Measurements from ENCODE around the gene TMEM109.

The TMEM109 gene

DNA sequence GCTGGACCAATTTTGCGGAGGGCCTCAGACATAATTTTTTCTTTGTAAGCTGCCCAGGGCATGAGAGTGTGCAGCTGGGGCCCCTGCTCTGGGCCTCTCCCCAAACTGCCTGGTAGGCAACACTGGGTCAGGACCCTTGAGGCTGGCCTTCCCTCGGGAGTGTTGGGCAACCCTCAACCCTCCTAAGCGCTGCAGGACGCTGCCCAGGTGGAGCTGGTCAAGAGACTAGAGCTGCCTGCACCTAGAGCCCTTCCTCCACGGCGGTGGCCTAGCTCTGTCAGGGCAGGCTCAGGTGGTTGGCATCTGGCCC is 9.8 kb downstream of the TMEM109 start:
- Histone ChIP-seq H3K27ac (no peak overlapping the region), H3K4me3 (peak overlapping the region; percentile 79)
- TF ChIP-seq, protein P1, sequence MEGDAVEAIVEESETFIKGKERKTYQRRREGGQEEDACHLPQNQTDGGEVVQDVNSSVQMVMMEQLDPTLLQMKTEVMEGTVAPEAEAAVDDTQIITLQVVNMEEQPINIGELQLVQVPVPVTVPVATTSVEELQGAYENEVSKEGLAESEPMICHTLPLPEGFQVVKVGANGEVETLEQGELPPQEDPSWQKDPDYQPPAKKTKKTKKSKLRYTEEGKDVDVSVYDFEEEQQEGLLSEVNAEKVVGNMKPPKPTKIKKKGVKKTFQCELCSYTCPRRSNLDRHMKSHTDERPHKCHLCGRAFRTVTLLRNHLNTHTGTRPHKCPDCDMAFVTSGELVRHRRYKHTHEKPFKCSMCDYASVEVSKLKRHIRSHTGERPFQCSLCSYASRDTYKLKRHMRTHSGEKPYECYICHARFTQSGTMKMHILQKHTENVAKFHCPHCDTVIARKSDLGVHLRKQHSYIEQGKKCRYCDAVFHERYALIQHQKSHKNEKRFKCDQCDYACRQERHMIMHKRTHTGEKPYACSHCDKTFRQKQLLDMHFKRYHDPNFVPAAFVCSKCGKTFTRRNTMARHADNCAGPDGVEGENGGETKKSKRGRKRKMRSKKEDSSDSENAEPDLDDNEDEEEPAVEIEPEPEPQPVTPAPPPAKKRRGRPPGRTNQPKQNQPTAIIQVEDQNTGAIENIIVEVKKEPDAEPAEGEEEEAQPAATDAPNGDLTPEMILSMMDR (IDR thresholded peaks at IDR 0.05) = no peak
- no peak for DNase-seq (ENCODE audit: low spot score)

DNA sequence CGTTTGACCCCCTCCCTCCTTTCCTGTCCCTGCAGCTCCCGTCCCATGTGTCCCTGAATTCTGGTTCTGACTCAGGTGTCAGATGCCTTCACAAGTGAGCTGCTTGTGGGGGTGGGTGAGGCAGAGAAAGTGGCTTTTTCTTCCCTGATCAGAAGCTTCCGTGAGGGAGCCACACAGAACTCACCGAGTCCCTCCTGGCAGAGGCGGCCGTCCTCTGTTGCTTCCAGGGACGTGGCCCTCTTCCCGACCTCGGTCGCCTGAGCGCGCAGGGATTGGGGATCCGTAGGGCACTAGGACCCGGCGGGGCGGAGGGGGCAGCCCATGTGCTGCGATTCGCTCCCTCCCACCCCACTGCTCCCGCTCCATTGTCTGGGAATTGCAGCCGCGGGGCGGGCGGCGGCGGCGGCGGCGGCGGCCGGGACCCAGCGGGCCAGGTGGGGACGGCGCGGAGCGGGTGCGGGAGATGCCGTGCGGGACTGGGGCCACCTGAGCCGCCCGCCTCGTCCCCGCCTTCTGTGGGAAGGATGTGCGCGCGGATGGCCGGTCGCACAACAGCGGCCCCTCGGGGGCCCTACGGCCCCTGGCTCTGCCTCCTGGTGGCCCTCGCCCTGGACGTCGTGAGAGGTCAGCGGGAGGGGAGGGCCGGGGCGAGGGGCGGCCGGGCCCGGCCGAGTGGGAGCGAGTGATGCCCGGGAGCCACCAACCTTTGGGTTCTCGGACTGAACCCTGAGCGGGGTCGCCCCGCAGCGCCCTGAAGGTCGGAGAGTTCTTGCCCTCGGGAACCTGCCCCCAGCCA is 10.3 kb downstream of the TMEM109 start, which contains the start of gene TMEM132A:
Gene TMEM132A (plus strand): TSS at position 351 of the 796 bp plus-strand sequence. CDS start 174 bp downstream, at position 525.
- H3K27ac ChIP-seq = no peak within 1 kb of the TSS
- TF ChIP-seq, protein P1 (IDR thresholded peaks at IDR 0.05) = no peak
- peak within 1 kb of the TSS; percentile 79 for H3K4me3 ChIP-seq
- no peak for DNase-seq (ENCODE audit: low spot score)

DNA sequence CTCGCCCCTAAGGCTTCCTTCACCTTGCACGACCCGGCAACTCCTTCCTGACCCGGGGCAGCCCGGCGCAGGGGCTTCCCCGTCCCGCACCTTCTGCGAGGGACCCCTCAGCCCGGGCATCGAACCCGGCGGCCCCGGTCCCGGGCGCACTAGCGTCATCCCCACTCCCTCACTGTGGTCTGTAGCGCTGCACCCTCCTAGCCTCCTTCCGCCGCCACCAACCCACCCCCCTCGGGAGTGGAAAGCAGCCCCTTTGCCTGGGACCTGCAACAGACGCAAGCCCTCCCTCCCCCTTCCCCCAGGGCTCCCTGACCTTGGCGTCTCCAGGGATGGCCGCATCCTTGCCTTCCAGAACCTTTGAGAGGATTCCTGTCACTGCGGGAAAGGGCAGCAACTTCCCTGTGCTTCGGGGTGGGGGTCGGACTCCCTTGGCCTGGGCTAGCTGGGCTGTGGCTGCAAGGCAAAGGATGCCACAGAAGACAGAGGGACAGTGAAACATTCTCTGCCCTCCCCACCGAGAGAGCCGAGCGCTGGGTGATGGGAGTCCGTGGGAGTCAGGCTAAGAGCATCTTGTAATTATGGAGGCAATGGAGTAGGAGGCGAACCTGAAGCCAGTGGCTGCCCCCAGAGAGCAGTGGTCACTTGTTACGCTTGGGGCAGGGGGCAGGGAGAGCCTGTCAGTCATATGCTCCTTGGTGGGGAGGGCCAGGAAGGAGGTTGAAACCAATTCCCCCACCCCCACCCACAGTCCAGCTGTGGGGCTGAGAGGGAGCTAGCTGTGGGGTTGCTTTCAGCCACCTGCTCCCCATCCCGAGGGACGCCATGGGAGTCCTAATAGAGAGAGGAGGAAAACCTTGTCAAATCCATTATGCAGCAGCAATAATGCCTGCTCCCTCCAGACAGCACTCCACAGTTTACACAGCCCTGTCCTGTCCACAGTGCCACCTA is 11.2 kb downstream of the TMEM109 start:
- Histone ChIP-seq H3K4me3 (peak overlapping the region; percentile 79), H3K27ac (no peak overlapping the region)
- DNase-seq (ENCODE audit: low spot score) = no peak
- TF ChIP-seq, protein P1 (IDR thresholded peaks at IDR 0.05) = no peak

DNA sequence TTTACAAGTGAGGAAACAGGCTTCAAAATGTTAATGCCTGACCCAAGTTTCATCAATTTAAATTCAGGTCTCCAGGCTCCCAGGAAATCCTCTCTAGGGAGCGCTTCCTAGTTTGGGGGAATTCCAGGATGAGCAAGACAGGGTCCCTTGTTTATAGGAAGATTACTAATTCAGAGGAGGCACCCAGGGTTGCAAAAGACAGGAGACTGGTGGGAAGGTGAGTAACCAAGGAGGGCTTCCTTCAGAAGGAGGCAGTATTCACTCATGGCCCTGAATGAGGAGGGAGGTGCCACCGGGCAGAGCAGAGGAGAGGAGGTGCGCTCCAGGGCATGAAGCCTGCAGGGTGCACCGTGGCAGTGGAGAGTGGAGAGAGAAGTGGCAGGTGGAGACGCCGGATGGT is 11.9 kb downstream of the TMEM109 start:
- Histone ChIP-seq H3K27ac (no peak overlapping the region), H3K4me3 (no peak overlapping the region)
- TF ChIP-seq, protein P1 (IDR thresholded peaks at IDR 0.05) = no peak
- no peak for DNase-seq (ENCODE audit: low spot score)

DNA sequence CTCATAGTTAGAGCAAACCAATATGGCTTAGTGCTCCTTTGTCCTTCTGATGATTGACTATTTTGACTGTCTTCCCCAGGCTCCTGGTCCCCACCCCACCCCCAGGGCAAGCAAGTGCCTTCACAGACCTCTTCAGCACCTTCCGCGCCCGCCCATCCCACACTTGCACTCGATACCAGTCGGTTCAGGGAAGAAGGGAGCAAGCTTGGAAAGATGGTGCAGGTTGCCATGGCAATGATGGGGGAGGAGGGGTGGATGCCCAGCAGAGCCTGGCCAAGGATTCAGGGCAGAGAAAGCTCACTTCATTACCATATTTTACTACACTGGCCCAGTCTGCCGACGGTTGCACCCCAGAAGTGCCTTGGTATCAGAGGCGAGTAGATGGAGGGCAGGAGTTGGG is 12.5 kb downstream of the TMEM109 start:
- no peak overlapping the region for H3K27ac ChIP-seq
- TF ChIP-seq, protein P1 (IDR thresholded peaks at IDR 0.05) = no peak
- no peak overlapping the region for H3K4me3 ChIP-seq
- DNase-seq (ENCODE audit: low spot score) = no peak

DNA sequence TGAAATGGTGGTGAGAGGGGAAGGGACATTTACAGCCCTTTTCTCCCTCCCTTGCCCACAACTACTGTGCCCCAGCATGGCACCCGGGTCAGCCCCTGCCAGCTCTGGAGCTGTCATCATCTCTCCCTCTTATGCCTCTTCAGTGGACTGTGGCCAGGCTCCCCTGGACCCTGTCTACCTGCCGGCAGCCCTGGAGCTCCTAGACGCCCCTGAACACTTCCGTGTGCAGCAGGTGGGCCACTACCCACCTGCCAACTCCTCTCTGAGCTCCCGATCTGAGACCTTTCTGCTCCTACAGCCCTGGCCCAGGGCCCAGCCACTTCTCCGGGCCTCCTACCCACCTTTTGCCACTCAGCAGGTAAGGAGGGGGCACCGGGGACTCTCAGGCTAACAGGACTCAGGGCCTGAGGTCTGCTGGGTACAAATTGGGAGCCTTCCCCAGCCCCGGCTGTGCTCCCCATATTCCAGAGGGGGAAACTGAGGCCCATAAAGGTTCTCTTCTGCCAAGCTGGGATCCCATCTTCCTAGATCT is 13.2 kb downstream of the TMEM109 start:
- H3K4me3 ChIP-seq = no peak overlapping the region
- TF ChIP-seq, protein P1 (IDR thresholded peaks at IDR 0.05) = no peak
- H3K27ac ChIP-seq = no peak overlapping the region
- DNase-seq (ENCODE audit: low spot score) = no peak
